ENCODE data around the gene ELOVL5.
A peak's percentile ranks its signal among the peaks of the same experiment; 100 is the strongest.

ELOVL5 gene

DNA sequence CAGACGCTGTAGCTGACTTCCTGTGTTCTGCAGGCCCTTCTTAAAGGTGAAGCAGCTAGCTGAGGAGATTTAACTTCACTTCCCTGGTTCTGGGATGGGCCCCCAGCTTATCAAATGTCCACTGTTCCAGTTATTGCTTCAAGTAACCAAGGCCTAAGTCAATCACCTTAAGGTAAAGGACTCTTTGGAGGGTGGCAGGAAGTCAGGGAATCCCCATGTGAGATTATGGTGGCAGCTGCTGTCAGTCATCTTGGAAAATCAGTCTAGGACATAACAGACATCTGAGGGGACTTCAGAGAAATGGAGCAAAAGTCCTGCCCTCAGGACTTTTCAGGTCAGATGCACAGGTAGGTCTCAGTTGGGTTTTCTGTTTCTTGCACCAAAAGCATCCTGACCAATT lies 3.8 kb downstream of the ELOVL5 start:
- H2AFZ ChIP-seq (ENCODE audit: low read depth) = no peak overlapping the region
- peaks cover 79% of the 10 kb centered on the region for H3K79me2 ChIP-seq (ENCODE audit: insufficient read depth, low read depth)
- H3K4me2 ChIP-seq = 0 out of 2 replicates have a peak overlapping the region, but pooled peaks have one; percentile 6
- peaks cover 39% of the 10 kb centered on the region for H4K20me1 ChIP-seq (ENCODE audit: insufficient read depth)
- TF ChIP-seq, protein P1, sequence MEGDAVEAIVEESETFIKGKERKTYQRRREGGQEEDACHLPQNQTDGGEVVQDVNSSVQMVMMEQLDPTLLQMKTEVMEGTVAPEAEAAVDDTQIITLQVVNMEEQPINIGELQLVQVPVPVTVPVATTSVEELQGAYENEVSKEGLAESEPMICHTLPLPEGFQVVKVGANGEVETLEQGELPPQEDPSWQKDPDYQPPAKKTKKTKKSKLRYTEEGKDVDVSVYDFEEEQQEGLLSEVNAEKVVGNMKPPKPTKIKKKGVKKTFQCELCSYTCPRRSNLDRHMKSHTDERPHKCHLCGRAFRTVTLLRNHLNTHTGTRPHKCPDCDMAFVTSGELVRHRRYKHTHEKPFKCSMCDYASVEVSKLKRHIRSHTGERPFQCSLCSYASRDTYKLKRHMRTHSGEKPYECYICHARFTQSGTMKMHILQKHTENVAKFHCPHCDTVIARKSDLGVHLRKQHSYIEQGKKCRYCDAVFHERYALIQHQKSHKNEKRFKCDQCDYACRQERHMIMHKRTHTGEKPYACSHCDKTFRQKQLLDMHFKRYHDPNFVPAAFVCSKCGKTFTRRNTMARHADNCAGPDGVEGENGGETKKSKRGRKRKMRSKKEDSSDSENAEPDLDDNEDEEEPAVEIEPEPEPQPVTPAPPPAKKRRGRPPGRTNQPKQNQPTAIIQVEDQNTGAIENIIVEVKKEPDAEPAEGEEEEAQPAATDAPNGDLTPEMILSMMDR (conservative IDR thresholded peaks at IDR 0.05; ENCODE audit: low read depth, low read length) = no peak
- no peak overlapping the region for H3K9ac ChIP-seq
- no peaks in the 10 kb centered on the region for H3K36me3 ChIP-seq (ENCODE audit: insufficient read depth)
- H3K27ac ChIP-seq = no peak overlapping the region
- H3K4me3 ChIP-seq (IDR thresholded peaks at IDR 0.05; ENCODE audit: insufficient read depth, low read depth, low read length) = no peak overlapping the region
- no peaks in the 10 kb centered on the region for H3K27me3 ChIP-seq (ENCODE audit: insufficient read depth, low read depth)
- H3K4me1 ChIP-seq (ENCODE audit: low read depth, poor library complexity, severe bottlenecking) = peaks cover 50% of the 10 kb centered on the region

DNA sequence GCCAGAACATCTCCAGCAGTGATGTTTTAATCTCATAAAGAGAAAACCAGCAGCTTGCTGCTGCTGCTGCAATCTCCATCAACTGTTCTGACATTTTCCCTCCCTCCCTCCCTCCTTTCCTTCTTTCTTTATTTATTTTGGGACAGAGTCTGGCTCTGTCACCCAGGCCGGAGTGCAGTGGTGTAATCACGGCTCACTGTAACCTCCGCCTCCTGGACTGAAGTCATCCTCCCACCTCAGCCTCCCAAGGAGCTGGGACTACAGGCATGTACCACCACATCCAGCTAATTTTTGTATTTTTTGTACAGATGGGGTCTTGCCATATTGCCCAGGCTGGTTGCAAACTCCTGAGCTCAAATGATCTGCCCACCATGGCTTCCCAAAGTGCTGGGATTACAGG lies 5.7 kb downstream of the ELOVL5 start:
- H3K36me3 ChIP-seq (ENCODE audit: insufficient read depth) = no peaks in the 10 kb centered on the region
- H3K4me1 ChIP-seq (ENCODE audit: low read depth, poor library complexity, severe bottlenecking) = peaks cover 50% of the 10 kb centered on the region
- H3K4me3 ChIP-seq (IDR thresholded peaks at IDR 0.05; ENCODE audit: insufficient read depth, low read depth, low read length) = no peak overlapping the region
- H4K20me1 ChIP-seq (ENCODE audit: insufficient read depth) = peaks cover 39% of the 10 kb centered on the region
- TF ChIP-seq, protein P1 (conservative IDR thresholded peaks at IDR 0.05; ENCODE audit: low read depth, low read length) = no peak
- H2AFZ ChIP-seq (ENCODE audit: low read depth) = no peak overlapping the region
- H3K79me2 ChIP-seq (ENCODE audit: insufficient read depth, low read depth) = peaks cover 96% of the 10 kb centered on the region
- no peak overlapping the region for H3K9ac ChIP-seq
- no peak overlapping the region for H3K4me2 ChIP-seq
- no peaks in the 10 kb centered on the region for H3K27me3 ChIP-seq (ENCODE audit: insufficient read depth, low read depth)
- H3K27ac ChIP-seq = no peak overlapping the region

DNA sequence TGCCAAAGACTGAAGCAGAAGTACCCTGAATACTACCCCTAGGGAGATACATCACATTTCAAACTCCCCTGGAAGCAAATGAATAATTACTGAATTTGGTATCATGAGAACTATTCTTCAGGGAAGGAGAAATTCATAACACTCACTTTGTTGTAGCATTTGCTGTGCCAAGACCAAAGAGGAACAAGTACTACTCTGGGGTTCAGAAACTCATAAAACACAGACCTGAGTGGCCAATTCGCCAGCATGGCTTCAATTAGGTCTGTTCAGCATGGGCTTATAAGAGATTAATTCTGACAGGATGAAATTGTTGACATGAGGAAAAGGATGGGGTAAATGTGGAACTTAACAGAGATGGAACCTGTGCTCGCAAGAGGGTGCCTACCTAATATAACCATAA lies 6.5 kb downstream of the ELOVL5 start:
- Histone ChIP-seq H3K4me1 (ENCODE audit: low read depth, poor library complexity, severe bottlenecking) (peaks cover 47% of the 10 kb centered on the region), H3K79me2 (ENCODE audit: insufficient read depth, low read depth) (peaks cover 97% of the 10 kb centered on the region), H3K27ac (no peak overlapping the region), H3K9ac (no peak overlapping the region), H3K36me3 (ENCODE audit: insufficient read depth) (no peaks in the 10 kb centered on the region), H3K27me3 (ENCODE audit: insufficient read depth, low read depth) (no peaks in the 10 kb centered on the region), H3K4me3 (IDR thresholded peaks at IDR 0.05; ENCODE audit: insufficient read depth, low read depth, low read length) (no peak overlapping the region), H3K4me2 (no peak overlapping the region), H4K20me1 (ENCODE audit: insufficient read depth) (peaks cover 39% of the 10 kb centered on the region), H2AFZ (ENCODE audit: low read depth) (no peak overlapping the region)
- TF ChIP-seq, protein P1 (conservative IDR thresholded peaks at IDR 0.05; ENCODE audit: low read depth, low read length) = no peak

DNA sequence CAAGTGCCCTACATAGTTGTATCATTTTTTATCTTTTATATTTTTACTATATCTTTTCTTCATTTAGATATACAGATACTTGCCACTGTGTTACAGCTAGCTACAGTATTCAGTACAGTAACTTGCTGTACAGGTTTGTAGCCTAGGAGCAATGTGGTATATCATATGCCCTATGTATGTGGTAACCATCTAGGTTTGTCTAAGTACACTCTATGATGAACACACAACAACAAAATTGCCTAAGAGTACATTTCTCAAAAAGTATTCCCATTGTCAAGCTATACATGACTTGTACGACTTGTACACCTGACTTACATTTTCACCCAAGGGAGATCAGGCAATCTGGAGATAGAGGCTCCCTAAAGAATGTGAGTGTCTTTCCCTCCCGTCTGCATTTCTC lies 8.2 kb downstream of the ELOVL5 start:
- TF ChIP-seq, protein P1 (conservative IDR thresholded peaks at IDR 0.05; ENCODE audit: low read depth, low read length) = no peak
- Histone ChIP-seq H3K27me3 (ENCODE audit: insufficient read depth, low read depth) (no peaks in the 10 kb centered on the region), H3K4me1 (ENCODE audit: low read depth, poor library complexity, severe bottlenecking) (peaks cover 39% of the 10 kb centered on the region), H4K20me1 (ENCODE audit: insufficient read depth) (peaks cover 30% of the 10 kb centered on the region), H3K9ac (no peak overlapping the region), H2AFZ (ENCODE audit: low read depth) (no peak overlapping the region), H3K27ac (no peak overlapping the region), H3K4me2 (no peak overlapping the region), H3K36me3 (ENCODE audit: insufficient read depth) (no peaks in the 10 kb centered on the region), H3K79me2 (ENCODE audit: insufficient read depth, low read depth) (peaks cover 97% of the 10 kb centered on the region), H3K4me3 (IDR thresholded peaks at IDR 0.05; ENCODE audit: insufficient read depth, low read depth, low read length) (no peak overlapping the region)

Measured in KMS-11 (cell line).